CD4-positive, CD25-positive, alpha-beta regulatory T cell (primary cell): Measurements from ENCODE around the gene CBLN4. TPM values are rescaled to one million over a fixed set of nuclear protein-coding genes. Genes with fewer than 3 reads are reported as not detected.

Experiments
- ATAC-seq, 2 donors: fragments of 150-1000 bp; cut with Tn5 transposase; one replicate each; pipeline ENCODE4 v1.10.0; 2021; ENCODE audit warnings: low read depth in 2 of 2, moderate number of reproducible peaks in 2 of 2, moderate library complexity in 1 of 2
- DNase-seq, 3 donors: peaks; one replicate each; pipeline versions ENCODE4 v3.0.0 to v3.0.0-alpha.2; 2012 to 2022; ENCODE audit warnings: mixed read lengths in 1 of 3
- H3K27ac ChIP-seq: one replicate; pipeline ENCODE4 v1.7.0; 2013; ENCODE audit warnings: mild to moderate bottlenecking, low read length; ENCODE audit not compliant: insufficient read depth, poor library complexity, severe bottlenecking
- H3K27me3 ChIP-seq: one replicate; pipeline ENCODE4 v1.7.0; 2013; ENCODE audit warnings: low read length; ENCODE audit not compliant: control insufficient read depth, insufficient read depth
- H3K36me3 ChIP-seq: one replicate; pipeline ENCODE4 v1.7.0; 2013; ENCODE audit warnings: mild to moderate bottlenecking, low read length, moderate library complexity; ENCODE audit not compliant: control insufficient read depth, insufficient read depth
- H3K4me1 ChIP-seq: 2 replicates; pipeline ENCODE4 v1.7.0; 2013; ENCODE audit warnings: mild to moderate bottlenecking, low read length; ENCODE audit not compliant: insufficient read depth, control insufficient read depth, poor library complexity, severe bottlenecking
- H3K4me3 ChIP-seq: one replicate; pipeline ENCODE4 v1.7.0; 2013; ENCODE audit warnings: low read depth, mild to moderate bottlenecking, low read length, moderate library complexity
- H3K9me3 ChIP-seq, 2 experiments: 1 replicate in 1 of 2; 2 replicates in 1 of 2; pipeline ENCODE4 v1.7.0; 2013; ENCODE audit warnings: low read length in 2 of 2, mild to moderate bottlenecking in 1 of 2, moderate library complexity in 1 of 2; ENCODE audit not compliant: control insufficient read depth in 2 of 2
- H3K27ac Mint-ChIP-seq, 3 donors: one replicate each; pipeline ENCODE4 v1.8.0; 2020 to 2022; ENCODE audit warnings: mild to moderate bottlenecking in 3 of 3, mixed read lengths in 3 of 3, moderate library complexity in 2 of 3
- H3K27me3 Mint-ChIP-seq: one replicate; pipeline ENCODE4 v1.8.0; 2022; ENCODE audit warnings: mild to moderate bottlenecking, mixed read lengths
- H3K36me3 Mint-ChIP-seq: one replicate; pipeline ENCODE4 v1.8.0; 2020; ENCODE audit warnings: mixed read lengths
- H3K4me1 Mint-ChIP-seq, 4 donors: one replicate each; pipeline ENCODE4 v1.8.0; 2020 to 2022; ENCODE audit warnings: mixed read lengths in 4 of 4, mild to moderate bottlenecking in 1 of 4
- H3K4me3 Mint-ChIP-seq, 4 donors: one replicate each; pipeline ENCODE4 v1.8.0; 2020 to 2022; ENCODE audit warnings: mild to moderate bottlenecking in 4 of 4, mixed read lengths in 4 of 4, moderate library complexity in 3 of 4
- H3K9me3 Mint-ChIP-seq, 7 donors: one replicate each; pipeline ENCODE4 v1.8.0; 2020 to 2022; ENCODE audit warnings: mixed read lengths in 7 of 7, mild to moderate bottlenecking in 3 of 7, moderate library complexity in 2 of 7
- polyA plus RNA-seq, 4 donors: library from polyadenylated mRNA; unstranded; fragments of 300-500 nt; fragmentation: Illumina TruSeq; gene quantifications; one replicate each; pipeline ENCODE4 v1.2.3, GENCODE V29; 2021
- total RNA-seq: library from RNA; stranded (reverse); gene quantifications from one replicate; pipeline ENCODE4 v1.2.3, GENCODE V29; 2022

The CBLN4 gene
- total and polyA plus RNA-seq, 5 donors from 2014 or later: not detected

GRCh38 chr20:55974491-55975202 lies 30.7 kb downstream of the CBLN4 start:
- no peaks in the 10 kb centered on the region for H3K27me3 ChIP-seq
- H3K36me3 ChIP-seq: no peaks in the 10 kb centered on the region
- Mint-ChIP-seq H3K9me3 (peaks cover 0 to 13% (median 3%) of the 10 kb centered on the region in 7 donors), H3K27ac (no peak overlapping the region), H3K4me1 (no peaks in the 10 kb centered on the region), H3K27me3 (no peaks in the 10 kb centered on the region), H3K4me3 (no peak overlapping the region), H3K36me3 (no peaks in the 10 kb centered on the region)
- H3K4me1 ChIP-seq: no peaks in the 10 kb centered on the region
- no peak overlapping the region for H3K4me3 ChIP-seq
- peaks cover 0 to 2% of the 10 kb centered on the region in 2 experiments for H3K9me3 ChIP-seq
- ATAC-seq (no peak), DNase-seq (no peak)
- H3K27ac ChIP-seq: no peak overlapping the region

- ATAC-seq (no peak), DNase-seq (no peak)
- no peak overlapping the region for H3K27ac ChIP-seq
- no peaks in the 10 kb centered on the region for H3K36me3 ChIP-seq
- no peaks in the 10 kb centered on the region for H3K36me3 Mint-ChIP-seq
- no peak overlapping the region for H3K27ac Mint-ChIP-seq
- H3K4me3 ChIP-seq: no peak overlapping the region
- peaks cover 0 to 3% of the 10 kb centered on the region in 2 experiments for H3K9me3 ChIP-seq
- H3K4me3 Mint-ChIP-seq: no peak overlapping the region
- no peaks in the 10 kb centered on the region for H3K4me1 Mint-ChIP-seq
- H3K4me1 ChIP-seq: no peaks in the 10 kb centered on the region
- H3K27me3 Mint-ChIP-seq: no peaks in the 10 kb centered on the region
- peaks cover 0 to 31% (median 10%) of the 10 kb centered on the region in 7 donors for H3K9me3 Mint-ChIP-seq
- H3K27me3 ChIP-seq: no peaks in the 10 kb centered on the region
Observed at GRCh38 chr20:55964790-55965189, 40.5 kb downstream of the CBLN4 start.

GRCh38 chr20:55961376-55962330 lies 43.7 kb downstream of the CBLN4 start:
- no peak overlapping the region for H3K27ac Mint-ChIP-seq
- no peaks in the 10 kb centered on the region for H3K27me3 Mint-ChIP-seq
- ATAC-seq: no peak
- Histone ChIP-seq H3K9me3 (no peaks in the 10 kb centered on the region), H3K4me3 (no peak overlapping the region), H3K4me1 (no peaks in the 10 kb centered on the region), H3K36me3 (no peaks in the 10 kb centered on the region), H3K27me3 (no peaks in the 10 kb centered on the region), H3K27ac (no peak overlapping the region)
- no peaks in the 10 kb centered on the region for H3K4me1 Mint-ChIP-seq
- no peaks in the 10 kb centered on the region for H3K36me3 Mint-ChIP-seq
- no peak for DNase-seq
- H3K4me3 Mint-ChIP-seq: no peak overlapping the region
- H3K9me3 Mint-ChIP-seq: peaks cover 0 to 21% (median 9%) of the 10 kb centered on the region in 7 donors

- H3K4me1 Mint-ChIP-seq: no peaks in the 10 kb centered on the region
- H3K4me1 ChIP-seq: no peaks in the 10 kb centered on the region
- H3K27me3 ChIP-seq: no peaks in the 10 kb centered on the region
- H3K9me3 ChIP-seq: no peaks in the 10 kb centered on the region
- ATAC-seq: no peak
- no peaks in the 10 kb centered on the region for H3K36me3 Mint-ChIP-seq
- H3K9me3 Mint-ChIP-seq: peaks cover 0 to 19% (median 9%) of the 10 kb centered on the region in 7 donors
- H3K4me3 Mint-ChIP-seq: no peak overlapping the region
- DNase-seq: no peak
- H3K27me3 Mint-ChIP-seq: no peaks in the 10 kb centered on the region
- no peak overlapping the region for H3K27ac ChIP-seq
- no peak overlapping the region for H3K4me3 ChIP-seq
- H3K27ac Mint-ChIP-seq: no peak overlapping the region
- no peaks in the 10 kb centered on the region for H3K36me3 ChIP-seq
Observed at GRCh38 chr20:55953201-55953600, 52.1 kb downstream of the CBLN4 start.

GRCh38 chr20:55947701-55948100 lies 57.6 kb downstream of the CBLN4 start:
- H3K27me3 Mint-ChIP-seq: peaks cover 5% of the 10 kb centered on the region
- Histone ChIP-seq H3K4me3 (no peak overlapping the region), H3K27me3 (no peaks in the 10 kb centered on the region), H3K36me3 (no peaks in the 10 kb centered on the region), H3K9me3 (no peaks in the 10 kb centered on the region), H3K4me1 (no peaks in the 10 kb centered on the region), H3K27ac (no peak overlapping the region)
- no peaks in the 10 kb centered on the region for H3K4me1 Mint-ChIP-seq
- no peak for ATAC-seq
- no peaks in the 10 kb centered on the region for H3K36me3 Mint-ChIP-seq
- no peak overlapping the region for H3K4me3 Mint-ChIP-seq
- H3K9me3 Mint-ChIP-seq: peaks cover 0 to 26% (median 10%) of the 10 kb centered on the region in 7 donors
- DNase-seq: no peak
- H3K27ac Mint-ChIP-seq: no peak overlapping the region

Other genes with a start within 250 kb of the CBLN4 start
- not detected for gene MC3R, start 243.2 kb upstream of the CBLN4 start, total RNA-seq
- not detected for gene MC3R, start 243.2 kb upstream of the CBLN4 start, polyA plus RNA-seq